Stomach (tissue), 4 donors: Measurements from ENCODE around the gene HELZ.

Experiments
- CTCF ChIP-seq, 7 experiments: fragments of 450-650 bp in 4 of 7; fragments of 200-600 bp in 3 of 7; sonication (generic) in 3 of 7; IDR thresholded peaks; one replicate each; pipeline ENCODE4 v1.5.1; 2016 to 2019; ENCODE audit warnings: antibody characterized with exemption in 7 of 7, control low read depth in 2 of 7, mild to moderate bottlenecking in 1 of 7
- POLR2AphosphoS5 ChIP-seq, 3 donors: sonication (generic); formaldehyde crosslinking; IDR thresholded peaks; one replicate each; pipeline ENCODE4 v1.6.1; 2016; ENCODE audit warnings: antibody characterized with exemption in 3 of 3

DNA sequence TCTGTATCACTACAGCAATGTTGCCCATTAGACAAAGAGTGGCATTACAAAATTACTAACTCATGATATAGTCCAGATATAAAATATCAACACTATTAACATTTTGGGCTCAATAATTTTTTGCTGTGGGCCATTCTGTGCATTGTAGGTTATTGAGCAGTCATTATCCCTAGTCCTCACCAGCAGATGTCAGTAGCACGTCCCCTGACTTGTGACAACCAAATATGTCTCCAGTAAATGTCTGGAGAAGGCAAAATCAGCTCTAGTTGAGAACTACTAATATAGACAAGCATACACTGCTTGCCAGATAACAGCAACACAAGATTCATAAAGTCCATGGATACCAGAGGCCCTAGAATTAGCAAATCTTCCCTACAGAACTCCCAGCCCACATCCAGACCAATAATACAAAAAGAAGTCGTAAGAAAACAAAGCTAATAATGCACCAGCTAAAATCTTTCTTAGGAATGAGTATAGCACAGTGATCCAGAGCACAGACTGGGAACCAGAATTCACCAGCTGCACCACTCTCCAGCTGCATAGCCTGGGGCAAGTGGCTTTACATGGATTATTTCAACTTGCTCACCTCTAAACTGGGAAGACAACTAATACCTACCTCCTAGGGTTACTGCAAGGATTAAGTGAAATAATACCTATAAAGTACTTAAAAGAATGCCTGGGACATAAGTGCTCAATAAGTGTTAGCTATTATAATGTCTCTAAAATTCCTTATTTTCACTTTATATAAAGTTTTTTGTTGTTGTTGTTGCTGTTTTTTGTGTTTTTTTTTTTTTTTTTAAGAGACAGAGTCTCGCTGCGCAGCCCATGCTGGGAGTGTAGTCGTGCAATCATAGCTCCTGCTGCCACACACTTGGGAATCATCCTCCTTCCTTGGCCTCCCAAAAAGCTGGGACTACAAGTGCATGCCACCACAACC, 23.7 kb downstream of the HELZ start:
- TF ChIP-seq CTCF (IDR thresholded peaks at IDR 0.05), result peak in 3 of 7 experiments; percentile 19 to 24 (median 21)
- peak in 1 of 3 donors; percentile 18 for TF ChIP-seq POLR2AphosphoS5 (IDR thresholded peaks at IDR 0.05)
